OCI-LY1 (cell line): Measurements from ENCODE around the gene TEAD1.

Experiments
- H2AFZ ChIP-seq: fragments of 200-600 bp; sonication (generic), shearing (Covaris generic); 2 replicates; pipeline ENCODE4 v1.6.0; 2014; ENCODE audit warnings: antibody characterized with exemption, mild to moderate bottlenecking, low read length
- H3F3A ChIP-seq: fragments of 200-600 bp; sonication (generic), shearing (Covaris generic); 2 replicates; pipeline ENCODE4 v1.6.0; 2014; ENCODE audit warnings: mild to moderate bottlenecking, antibody characterized with exemption, low read length, moderate library complexity; ENCODE audit not compliant: insufficient read depth
- H3K27ac ChIP-seq: fragments of 200-600 bp; sonication (generic); 2 replicates; pipeline ENCODE4 v1.5.1; 2014; ENCODE audit warnings: low read length, mixed run types, mild to moderate bottlenecking, low read depth; ENCODE audit not compliant: poor library complexity, severe bottlenecking
- H3K27me3 ChIP-seq: fragments of 200-600 bp; sonication (generic); 2 replicates; pipeline ENCODE4 v1.6.0; 2014; ENCODE audit warnings: antibody characterized with exemption, mild to moderate bottlenecking, low read length, moderate library complexity; ENCODE audit not compliant: insufficient read depth
- H3K36me3 ChIP-seq: fragments of 200-600 bp; sonication (generic); 2 replicates; pipeline ENCODE4 v1.6.1; 2014; ENCODE audit warnings: mild to moderate bottlenecking, antibody characterized with exemption, low read length, moderate library complexity, mixed read lengths; ENCODE audit not compliant: insufficient read depth
- H3K4me1 ChIP-seq: fragments of 200-600 bp; sonication (generic); 2 replicates; pipeline ENCODE4 v1.5.1; 2014; ENCODE audit warnings: mild to moderate bottlenecking, low read length, moderate library complexity; ENCODE audit not compliant: insufficient read depth, severe bottlenecking
- H3K4me2 ChIP-seq: fragments of 200-600 bp; sonication (generic), shearing (Covaris generic); 2 replicates; pipeline ENCODE4 v1.6.1; 2014; ENCODE audit warnings: low read length
- H3K4me3 ChIP-seq: fragments of 200-600 bp; sonication (generic); 2 replicates; pipeline ENCODE4 v1.5.1; 2014; ENCODE audit warnings: low read length, low read depth, mild to moderate bottlenecking, mixed read lengths; ENCODE audit not compliant: poor library complexity, severe bottlenecking
- H3K79me2 ChIP-seq: fragments of 200-600 bp; shearing (Covaris generic); 2 replicates; pipeline ENCODE4 v1.6.1; 2016; ENCODE audit warnings: mixed run types, low read length, mixed read lengths; ENCODE audit not compliant: insufficient read depth
- H3K9ac ChIP-seq: fragments of 200-600 bp; sonication (generic), shearing (Covaris generic); 2 replicates; pipeline ENCODE4 v1.6.1; 2014; ENCODE audit warnings: mild to moderate bottlenecking, low read length, mixed read lengths
- H3K9me2 ChIP-seq: fragments of 200-600 bp; sonication (generic), shearing (Covaris generic); 2 replicates; pipeline ENCODE4 v1.6.1; 2014; ENCODE audit warnings: low read depth, mild to moderate bottlenecking, low read length, mixed read lengths
- H3K9me3 ChIP-seq: fragments of 200-600 bp; shearing (Covaris generic); 2 replicates; pipeline ENCODE4 v1.6.1; 2014; ENCODE audit warnings: low read length, mixed read lengths
- H4K20me1 ChIP-seq: fragments of 200-600 bp; sonication (generic), shearing (Covaris generic); 2 replicates; pipeline ENCODE4 v1.6.0; 2016; ENCODE audit warnings: mild to moderate bottlenecking, low read length; ENCODE audit not compliant: insufficient read depth
- EZH2 ChIP-seq: fragments of 200-600 bp; sonication (generic), shearing (Covaris generic); IDR thresholded peaks from 2 replicates; pipeline ENCODE4 v1.8.0; 2017; ENCODE audit warnings: borderline replicate concordance, mixed run types, mild to moderate bottlenecking, antibody characterized with exemption, low read length, moderate library complexity, mixed read lengths
- TF ChIP-seq, protein P1 (sequence below): fragments of 200-600 bp; sonication (generic), shearing (Covaris generic); IDR thresholded peaks from 2 replicates; pipeline ENCODE4 v1.5.1; 2017; ENCODE audit warnings: mild to moderate bottlenecking, antibody characterized with exemption, low read length, moderate library complexity, mixed read lengths

TEAD1 gene

DNA sequence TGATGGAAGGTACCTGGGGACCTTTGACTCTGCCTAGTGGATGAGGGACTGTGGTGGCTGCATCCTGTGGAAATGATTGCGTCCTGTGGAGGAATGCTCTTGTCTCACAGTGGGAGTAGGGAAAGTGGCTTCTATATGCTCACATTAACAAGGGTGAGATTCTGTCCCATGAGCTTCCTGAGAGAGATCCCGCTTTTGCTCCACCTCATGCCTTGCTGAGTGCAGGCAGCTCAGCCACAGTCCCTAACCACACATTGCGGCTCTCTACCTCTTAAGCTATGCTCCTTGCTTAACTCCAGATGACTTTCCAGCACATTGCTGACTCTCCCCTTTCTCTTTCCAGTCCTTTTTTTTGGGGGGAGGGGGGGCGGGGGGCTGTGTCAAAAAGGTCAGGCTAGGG is 45.0 kb downstream of the TEAD1 start:
- Histone ChIP-seq H3K79me2 (no peaks in the 10 kb centered on the region), H3K27me3 (no peaks in the 10 kb centered on the region), H3K9ac (no peak overlapping the region), H3K27ac (no peak overlapping the region), H3F3A (no peaks in the 10 kb centered on the region), H4K20me1 (no peaks in the 10 kb centered on the region), H3K9me3 (no peaks in the 10 kb centered on the region), H3K4me3 (no peak overlapping the region), H3K36me3 (no peaks in the 10 kb centered on the region), H2AFZ (no peak overlapping the region), H3K4me2 (no peak overlapping the region), H3K9me2 (no peaks in the 10 kb centered on the region), H3K4me1 (no peaks in the 10 kb centered on the region)
- TF ChIP-seq, protein P1, sequence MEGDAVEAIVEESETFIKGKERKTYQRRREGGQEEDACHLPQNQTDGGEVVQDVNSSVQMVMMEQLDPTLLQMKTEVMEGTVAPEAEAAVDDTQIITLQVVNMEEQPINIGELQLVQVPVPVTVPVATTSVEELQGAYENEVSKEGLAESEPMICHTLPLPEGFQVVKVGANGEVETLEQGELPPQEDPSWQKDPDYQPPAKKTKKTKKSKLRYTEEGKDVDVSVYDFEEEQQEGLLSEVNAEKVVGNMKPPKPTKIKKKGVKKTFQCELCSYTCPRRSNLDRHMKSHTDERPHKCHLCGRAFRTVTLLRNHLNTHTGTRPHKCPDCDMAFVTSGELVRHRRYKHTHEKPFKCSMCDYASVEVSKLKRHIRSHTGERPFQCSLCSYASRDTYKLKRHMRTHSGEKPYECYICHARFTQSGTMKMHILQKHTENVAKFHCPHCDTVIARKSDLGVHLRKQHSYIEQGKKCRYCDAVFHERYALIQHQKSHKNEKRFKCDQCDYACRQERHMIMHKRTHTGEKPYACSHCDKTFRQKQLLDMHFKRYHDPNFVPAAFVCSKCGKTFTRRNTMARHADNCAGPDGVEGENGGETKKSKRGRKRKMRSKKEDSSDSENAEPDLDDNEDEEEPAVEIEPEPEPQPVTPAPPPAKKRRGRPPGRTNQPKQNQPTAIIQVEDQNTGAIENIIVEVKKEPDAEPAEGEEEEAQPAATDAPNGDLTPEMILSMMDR: no peak
- no peak for TF ChIP-seq EZH2

- Histone ChIP-seq H3K27me3 (no peaks in the 10 kb centered on the region), H3K36me3 (no peaks in the 10 kb centered on the region), H3K27ac (no peak overlapping the region), H3F3A (no peaks in the 10 kb centered on the region), H3K4me2 (no peak overlapping the region), H2AFZ (no peak overlapping the region), H3K9me2 (no peaks in the 10 kb centered on the region), H3K9ac (no peak overlapping the region), H3K9me3 (no peaks in the 10 kb centered on the region), H3K79me2 (no peaks in the 10 kb centered on the region), H3K4me3 (no peak overlapping the region), H4K20me1 (no peaks in the 10 kb centered on the region), H3K4me1 (no peaks in the 10 kb centered on the region)
- TF ChIP-seq, protein P1: no peak
- no peak for TF ChIP-seq EZH2
These were observed 47.8 kb downstream of the TEAD1 start for GRCh38 chr11:12721816-12722604.

DNA sequence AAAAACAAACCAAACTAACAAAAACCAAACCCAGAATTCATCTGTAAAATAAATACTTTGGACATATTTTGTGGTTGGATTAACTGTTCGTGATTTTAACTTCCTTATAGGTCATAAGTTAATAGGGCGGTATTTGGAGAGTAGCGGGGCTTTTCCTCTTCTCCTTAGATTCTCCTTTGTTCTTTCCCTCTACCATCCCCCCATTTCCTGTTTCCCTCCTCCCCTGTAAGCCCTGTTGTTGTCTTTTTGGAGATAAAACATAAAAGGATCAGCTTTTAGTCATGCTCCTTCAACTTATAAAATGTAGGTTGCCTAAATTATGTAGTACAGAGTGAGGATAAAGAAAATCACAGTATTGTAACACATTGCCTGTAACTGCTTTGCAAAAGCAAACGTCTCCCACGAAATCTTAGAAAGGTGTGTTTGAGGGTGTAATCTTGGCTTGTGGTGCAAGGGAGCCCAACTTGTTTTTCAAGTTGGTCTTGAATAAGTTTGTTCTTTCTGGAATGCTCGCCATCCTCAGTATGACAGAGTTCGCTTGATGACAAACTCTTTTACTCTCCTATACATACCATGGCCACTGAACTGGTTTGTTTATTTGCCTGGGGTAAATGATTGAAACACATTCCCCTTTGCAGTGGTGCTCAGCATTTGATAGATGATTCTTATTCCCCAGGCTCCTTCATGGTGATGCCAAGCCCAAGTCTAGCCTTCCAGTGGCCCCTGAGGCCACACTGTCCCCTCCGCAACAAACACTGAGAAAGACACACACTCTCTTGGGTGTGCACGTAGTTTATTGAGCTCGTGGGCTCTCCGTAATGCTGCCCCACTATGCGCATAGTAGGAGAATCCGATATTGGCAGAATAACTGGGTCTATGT is 49.4 kb downstream of the TEAD1 start:
- Histone ChIP-seq H3K27me3 (no peaks in the 10 kb centered on the region), H2AFZ (no peak overlapping the region), H3K79me2 (no peaks in the 10 kb centered on the region), H3F3A (no peaks in the 10 kb centered on the region), H3K9ac (no peak overlapping the region), H3K4me3 (no peak overlapping the region), H3K4me2 (no peak overlapping the region), H3K36me3 (no peaks in the 10 kb centered on the region), H3K4me1 (no peaks in the 10 kb centered on the region), H3K27ac (no peak overlapping the region), H3K9me3 (no peaks in the 10 kb centered on the region), H4K20me1 (no peaks in the 10 kb centered on the region), H3K9me2 (no peaks in the 10 kb centered on the region)
- TF ChIP-seq EZH2: no peak
